ENCODE measurements around the gene CD84.
A peak's percentile ranks its signal among the peaks of the same experiment; 100 is the strongest.

CD84 gene

DNA sequence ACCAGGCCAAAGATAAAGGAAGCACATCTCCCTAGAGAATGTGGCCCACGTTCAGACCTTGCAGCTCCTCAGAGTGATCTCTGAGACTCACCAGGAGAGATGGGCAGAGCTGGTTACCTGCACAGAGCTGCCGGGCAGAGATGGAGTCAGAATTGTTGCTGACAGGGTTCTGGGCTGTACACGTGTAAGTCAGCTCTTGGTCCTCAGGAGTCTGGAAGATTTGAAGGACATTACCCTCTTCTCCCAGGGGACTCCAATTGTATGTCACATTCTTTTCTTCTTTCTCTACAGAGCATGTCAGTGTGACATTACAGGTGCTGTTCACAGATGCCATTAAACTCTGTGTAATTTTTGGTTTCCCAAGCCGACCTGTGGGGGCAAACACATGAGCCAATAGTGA, 25.5 kb downstream of the CD84 start:
- Mint-ChIP-seq H3K4me3 (no peak overlapping the region), H3K27ac (peak overlapping the region; percentile 21), H3K4me1 (ENCODE audit: low read depth) (peaks cover 15% of the 10 kb centered on the region), H3K9me3 (no peaks in the 10 kb centered on the region), H3K27me3 (ENCODE audit: low read depth) (no peaks in the 10 kb centered on the region), H3K36me3 (ENCODE audit: low read depth) (peaks cover 52% of the 10 kb centered on the region)
- DNase-seq (ENCODE audit: low spot score) = no peak

DNA sequence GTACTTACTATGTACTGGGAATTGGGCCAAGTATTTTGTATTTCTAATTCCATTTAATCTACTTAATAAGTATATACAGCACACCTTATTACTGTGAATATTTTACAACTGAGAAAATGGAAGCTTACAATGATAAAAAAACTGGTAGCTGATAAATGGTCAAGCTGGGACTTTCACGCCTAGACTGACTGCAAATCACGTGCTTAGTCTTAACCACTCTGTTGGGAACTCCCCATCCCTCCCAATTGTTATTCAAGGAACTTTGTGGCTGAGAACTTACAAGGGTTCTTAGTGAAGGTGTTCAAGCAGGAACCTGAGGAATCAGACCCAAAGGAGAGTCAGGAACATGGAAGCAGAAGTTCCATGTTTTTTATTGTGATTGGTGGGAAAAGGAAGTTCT, 26.9 kb downstream of the CD84 start:
- DNase-seq (ENCODE audit: low spot score) = no peak
- H3K4me3 Mint-ChIP-seq = no peak overlapping the region
- H3K4me1 Mint-ChIP-seq (ENCODE audit: low read depth) = peaks cover 4% of the 10 kb centered on the region
- peaks cover 57% of the 10 kb centered on the region for H3K36me3 Mint-ChIP-seq (ENCODE audit: low read depth)
- no peak overlapping the region for H3K27ac Mint-ChIP-seq
- H3K9me3 Mint-ChIP-seq = no peaks in the 10 kb centered on the region
- H3K27me3 Mint-ChIP-seq (ENCODE audit: low read depth) = no peaks in the 10 kb centered on the region

DNA sequence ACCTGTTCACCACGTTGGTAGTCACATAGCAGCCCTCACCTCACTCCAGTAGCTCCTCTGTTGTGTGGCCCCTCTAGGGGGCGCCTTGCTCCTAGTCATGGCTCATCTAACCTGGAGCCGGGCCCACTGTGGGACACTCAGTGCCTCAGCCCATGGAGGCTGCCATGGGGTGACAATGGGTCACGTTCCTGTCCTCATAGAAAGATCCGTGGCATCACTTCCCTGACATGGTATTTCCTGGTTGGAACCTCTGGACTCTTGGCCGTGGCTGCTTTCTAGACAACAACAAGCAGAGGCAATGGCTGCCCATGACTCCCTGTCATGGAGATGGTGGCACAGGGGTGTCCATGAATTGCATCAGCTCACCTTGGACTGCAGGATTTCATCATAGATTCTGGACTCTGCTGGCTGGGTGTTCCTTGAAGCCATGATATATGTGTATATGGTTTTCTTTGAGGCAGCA, 28.7 kb downstream of the CD84 start:
- Mint-ChIP-seq H3K27ac (no peak overlapping the region), H3K9me3 (no peaks in the 10 kb centered on the region), H3K27me3 (ENCODE audit: low read depth) (no peaks in the 10 kb centered on the region), H3K4me3 (no peak overlapping the region), H3K4me1 (ENCODE audit: low read depth) (peaks cover 7% of the 10 kb centered on the region), H3K36me3 (ENCODE audit: low read depth) (peaks cover 67% of the 10 kb centered on the region)
- peak; percentile 45 for DNase-seq (ENCODE audit: low spot score)

DNA sequence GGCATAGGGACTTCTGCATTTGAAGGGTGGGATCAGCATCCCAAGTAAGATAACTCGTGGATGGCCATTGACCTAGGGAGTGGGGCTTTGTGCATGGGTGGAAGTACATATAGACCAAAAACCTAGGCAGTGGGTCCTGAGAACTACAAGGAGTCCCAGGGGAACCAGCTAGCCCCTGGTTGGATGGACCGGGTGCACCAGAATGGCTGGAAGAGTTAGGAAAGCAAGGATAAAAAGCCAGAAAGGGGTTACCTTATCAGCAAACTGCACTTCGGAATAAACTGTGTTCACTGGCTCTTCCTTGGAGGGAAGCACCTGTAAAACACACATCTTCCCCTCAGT, 29.7 kb downstream of the CD84 start:
- Mint-ChIP-seq H3K27ac (no peak overlapping the region), H3K9me3 (no peaks in the 10 kb centered on the region), H3K4me1 (ENCODE audit: low read depth) (peaks cover 12% of the 10 kb centered on the region), H3K4me3 (no peak overlapping the region), H3K27me3 (ENCODE audit: low read depth) (no peaks in the 10 kb centered on the region), H3K36me3 (ENCODE audit: low read depth) (peaks cover 72% of the 10 kb centered on the region)
- DNase-seq (ENCODE audit: low spot score) = no peak

DNA sequence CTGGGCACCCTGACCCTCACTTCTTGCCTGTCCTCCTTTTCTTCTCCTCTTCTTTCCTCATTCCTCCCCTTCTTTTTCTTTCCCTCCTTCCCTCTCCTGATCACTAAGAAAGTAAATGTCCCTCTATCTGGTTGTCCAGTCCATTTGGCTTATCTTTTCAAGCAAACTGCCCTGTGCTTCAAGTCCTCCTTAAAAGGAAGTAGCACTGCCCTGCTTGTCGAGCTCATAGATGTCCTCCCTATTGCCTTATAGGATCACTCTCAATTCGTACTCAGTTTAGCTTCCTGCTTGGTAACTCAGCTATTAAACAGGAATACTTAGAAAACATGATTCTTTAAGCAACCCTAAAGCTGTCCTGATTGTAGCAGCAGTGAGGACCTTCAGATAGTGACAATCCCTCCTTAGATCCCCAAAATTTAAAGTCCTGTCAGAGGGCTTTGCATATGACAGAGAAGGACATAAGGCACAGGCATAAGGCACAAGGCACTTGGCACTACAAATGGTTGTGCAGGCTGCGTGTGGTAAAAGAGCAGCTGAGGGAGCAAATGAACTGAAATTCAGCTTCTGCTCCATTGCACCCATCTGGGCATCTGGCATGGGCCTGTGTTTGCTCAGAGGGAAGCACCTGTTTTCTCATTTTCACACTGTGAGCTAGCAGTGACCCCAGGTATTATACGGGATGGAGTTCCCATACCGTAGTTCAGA, 30.2 kb downstream of the CD84 start:
- Mint-ChIP-seq H3K4me3 (no peak overlapping the region), H3K9me3 (no peaks in the 10 kb centered on the region), H3K4me1 (ENCODE audit: low read depth) (peaks cover 11% of the 10 kb centered on the region), H3K27ac (peak overlapping the region; percentile 3), H3K27me3 (ENCODE audit: low read depth) (no peaks in the 10 kb centered on the region), H3K36me3 (ENCODE audit: low read depth) (peaks cover 70% of the 10 kb centered on the region)
- DNase-seq (ENCODE audit: low spot score) = no peak

DNA sequence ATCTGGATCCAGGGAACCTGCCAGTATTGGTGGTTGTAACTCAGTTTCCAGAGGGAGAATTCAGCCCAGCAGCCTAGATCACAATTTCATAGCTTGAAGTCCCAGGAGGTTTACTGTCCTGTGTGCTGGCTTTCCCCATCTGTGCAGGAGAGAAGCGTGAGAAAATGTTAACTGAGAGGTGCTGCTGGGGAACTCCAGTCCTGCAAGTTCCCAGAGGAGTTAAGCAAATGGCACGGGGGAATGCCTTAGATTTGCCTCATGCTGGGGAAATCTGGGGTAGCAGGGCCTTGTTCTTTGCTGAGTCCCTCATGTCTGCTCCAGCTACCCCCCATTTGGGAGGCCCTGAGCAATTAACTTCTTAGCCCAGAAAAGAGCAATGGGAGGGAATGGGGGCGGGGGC, 31.1 kb downstream of the CD84 start:
- H3K36me3 Mint-ChIP-seq (ENCODE audit: low read depth) = peaks cover 62% of the 10 kb centered on the region
- no peak overlapping the region for H3K4me3 Mint-ChIP-seq
- H3K4me1 Mint-ChIP-seq (ENCODE audit: low read depth) = peaks cover 13% of the 10 kb centered on the region
- H3K27ac Mint-ChIP-seq = no peak overlapping the region
- no peaks in the 10 kb centered on the region for H3K9me3 Mint-ChIP-seq
- no peaks in the 10 kb centered on the region for H3K27me3 Mint-ChIP-seq (ENCODE audit: low read depth)
- DNase-seq (ENCODE audit: low spot score) = no peak

DNA sequence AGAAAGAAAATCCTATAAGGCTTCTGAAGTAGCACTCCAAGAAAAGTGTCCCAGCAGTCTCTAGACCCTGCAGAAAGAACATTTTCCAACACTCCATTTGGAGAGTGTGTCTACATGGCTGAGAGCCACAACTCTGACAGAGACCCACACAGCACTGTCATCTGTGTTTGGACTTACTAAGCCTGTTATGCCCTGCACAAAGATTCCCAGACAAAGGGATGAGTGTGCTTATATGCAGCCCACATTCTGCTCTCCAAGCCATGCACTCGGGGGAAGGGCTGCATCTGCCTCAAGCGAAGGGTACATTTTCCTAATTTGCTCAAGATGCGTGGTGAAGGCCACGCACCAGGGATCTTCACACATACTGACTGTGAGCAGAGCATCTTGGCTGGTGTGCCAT, 31.9 kb downstream of the CD84 start:
- DNase-seq (ENCODE audit: low spot score) = no peak
- Mint-ChIP-seq H3K36me3 (ENCODE audit: low read depth) (peaks cover 55% of the 10 kb centered on the region), H3K4me3 (no peak overlapping the region), H3K27ac (no peak overlapping the region), H3K4me1 (ENCODE audit: low read depth) (peaks cover 13% of the 10 kb centered on the region), H3K27me3 (ENCODE audit: low read depth) (no peaks in the 10 kb centered on the region), H3K9me3 (no peaks in the 10 kb centered on the region)

DNA sequence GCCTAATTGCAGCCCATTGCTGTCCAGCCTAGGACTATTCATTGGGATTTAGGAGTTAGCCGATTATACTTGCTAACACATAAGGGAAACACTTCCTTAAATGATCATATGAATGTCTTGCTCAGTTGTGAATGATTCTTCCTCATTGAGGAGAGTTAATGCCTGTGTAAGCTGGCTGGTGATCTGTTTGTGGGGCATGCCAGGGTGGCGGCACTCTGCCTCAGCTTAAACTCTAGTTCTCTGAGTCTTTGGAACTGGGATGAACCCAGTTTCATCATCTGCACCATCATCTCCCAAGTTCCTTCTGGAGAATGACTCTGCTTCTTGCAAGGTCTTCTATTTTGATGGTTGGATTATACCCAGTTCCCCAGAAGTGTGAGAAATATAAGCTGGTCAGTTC, 32.4 kb downstream of the CD84 start:
- peaks cover 51% of the 10 kb centered on the region for H3K36me3 Mint-ChIP-seq (ENCODE audit: low read depth)
- H3K4me3 Mint-ChIP-seq = no peak overlapping the region
- H3K4me1 Mint-ChIP-seq (ENCODE audit: low read depth) = peaks cover 15% of the 10 kb centered on the region
- no peak overlapping the region for H3K27ac Mint-ChIP-seq
- H3K27me3 Mint-ChIP-seq (ENCODE audit: low read depth) = no peaks in the 10 kb centered on the region
- no peak for DNase-seq (ENCODE audit: low spot score)
- no peaks in the 10 kb centered on the region for H3K9me3 Mint-ChIP-seq

DNA sequence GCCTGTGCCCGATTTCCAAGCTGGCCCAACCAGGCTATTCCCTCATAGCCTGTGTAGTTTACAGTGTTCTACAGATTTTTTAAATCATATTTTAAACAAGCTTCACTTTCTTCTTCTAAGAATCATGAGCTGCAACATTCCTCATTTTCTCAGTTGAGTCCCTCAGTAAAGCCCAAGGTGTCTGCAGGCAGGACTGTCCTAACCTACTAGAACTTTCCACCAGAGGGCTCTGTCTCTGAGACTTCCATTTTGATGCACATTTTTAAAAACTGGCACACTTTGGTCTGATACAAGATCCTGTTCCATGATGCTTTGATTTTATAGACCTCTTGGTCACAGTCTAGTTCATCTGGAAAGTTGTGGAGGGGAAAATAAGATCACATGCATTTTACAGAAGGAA, 34.6 kb downstream of the CD84 start:
- Mint-ChIP-seq H3K36me3 (ENCODE audit: low read depth) (peaks cover 39% of the 10 kb centered on the region), H3K9me3 (no peaks in the 10 kb centered on the region), H3K4me1 (ENCODE audit: low read depth) (peaks cover 33% of the 10 kb centered on the region), H3K4me3 (no peak overlapping the region), H3K27me3 (ENCODE audit: low read depth) (no peaks in the 10 kb centered on the region), H3K27ac (peak overlapping the region; percentile 49)
- no peak for DNase-seq (ENCODE audit: low spot score)

DNA sequence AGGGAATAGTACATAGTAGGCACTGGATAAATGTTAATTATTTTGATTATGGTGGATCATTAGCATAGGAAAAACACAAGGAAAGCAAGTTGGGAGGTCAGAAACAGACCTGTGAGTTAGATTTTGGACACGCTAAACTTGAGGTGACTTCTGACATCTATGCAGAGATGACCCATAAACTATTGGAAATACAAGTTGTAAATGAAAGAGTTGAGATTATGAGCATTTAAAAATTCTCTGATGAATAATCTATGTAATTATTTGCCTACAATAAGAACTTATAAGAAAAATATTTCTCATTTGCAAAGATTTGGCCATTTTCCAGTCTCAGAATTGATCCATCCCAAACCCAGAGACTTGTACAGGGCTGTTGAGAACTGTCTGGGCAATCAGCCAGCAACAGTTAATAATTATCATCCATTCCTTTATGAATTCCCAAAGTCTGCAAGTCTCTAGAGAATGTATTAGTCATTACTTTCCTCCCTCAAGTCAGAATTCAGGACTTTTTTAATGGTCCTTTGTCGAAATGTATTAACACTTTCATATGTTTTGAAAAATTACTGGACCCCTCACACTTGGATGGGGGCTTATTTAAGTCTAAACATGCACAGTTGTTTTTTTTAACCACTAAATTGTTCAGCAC, 36.9 kb downstream of the CD84 start:
- Mint-ChIP-seq H3K36me3 (ENCODE audit: low read depth) (peaks cover 25% of the 10 kb centered on the region), H3K27me3 (ENCODE audit: low read depth) (no peaks in the 10 kb centered on the region), H3K4me3 (no peak overlapping the region), H3K9me3 (no peaks in the 10 kb centered on the region), H3K4me1 (ENCODE audit: low read depth) (peaks cover 43% of the 10 kb centered on the region), H3K27ac (no peak overlapping the region)
- no peak for DNase-seq (ENCODE audit: low spot score)

DNA sequence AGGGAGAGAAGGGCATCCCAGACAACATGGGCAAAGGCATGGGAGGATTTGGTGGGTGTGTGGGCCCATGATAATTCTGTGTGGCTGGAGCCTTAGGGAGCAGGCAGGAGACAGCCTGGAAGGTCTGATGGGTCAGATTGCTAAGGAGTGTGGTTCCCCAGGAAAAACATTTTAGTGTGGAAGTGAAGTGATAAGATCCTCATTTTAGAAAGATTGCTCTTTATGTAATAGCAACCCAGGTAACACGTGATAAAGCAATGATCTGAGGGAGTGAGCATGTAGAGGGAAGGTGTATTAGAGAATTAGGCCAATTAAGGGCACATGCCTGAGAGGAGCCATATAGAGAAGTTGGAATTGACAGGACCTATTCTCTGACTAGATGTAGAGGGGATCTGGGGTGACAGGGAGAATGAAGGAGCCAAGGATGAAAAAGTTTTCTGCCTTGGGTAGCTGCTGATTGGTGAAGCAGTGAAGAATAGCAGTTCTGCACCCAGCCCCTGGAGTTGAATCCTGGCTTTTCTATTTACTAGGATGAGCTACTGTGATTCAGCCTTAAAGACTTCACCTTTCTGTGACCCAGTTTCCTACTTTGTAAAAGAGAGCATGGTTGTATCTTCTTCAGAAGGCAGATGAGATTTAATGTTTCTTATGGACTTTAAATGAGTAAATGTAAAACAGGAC, 37.5 kb downstream of the CD84 start:
- H3K36me3 Mint-ChIP-seq (ENCODE audit: low read depth) = peaks cover 24% of the 10 kb centered on the region
- H3K27ac Mint-ChIP-seq = peak overlapping the region; percentile 29
- H3K4me1 Mint-ChIP-seq (ENCODE audit: low read depth) = peaks cover 43% of the 10 kb centered on the region

DNA sequence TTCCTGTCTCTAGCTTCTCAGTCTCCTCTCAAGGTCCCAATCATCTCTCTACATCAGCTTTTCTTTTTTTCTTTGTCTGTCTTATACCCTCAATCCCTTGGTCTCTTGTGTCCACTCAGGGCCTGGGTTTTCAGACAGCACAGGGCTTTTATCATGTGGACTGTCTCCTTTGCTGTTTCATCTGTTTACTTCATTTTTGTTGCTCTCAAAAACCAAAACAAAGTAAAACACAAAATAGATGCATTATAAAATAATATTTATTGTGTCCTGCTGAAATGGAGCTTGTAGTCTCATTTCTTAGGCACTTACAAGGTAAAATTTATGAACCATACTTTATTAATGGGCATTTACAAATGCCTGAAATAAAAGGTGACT, 38.5 kb downstream of the CD84 start:
- Mint-ChIP-seq H3K4me1 (ENCODE audit: low read depth) (peaks cover 41% of the 10 kb centered on the region), H3K27ac (peak overlapping the region; percentile 78), H3K27me3 (ENCODE audit: low read depth) (no peaks in the 10 kb centered on the region), H3K9me3 (peaks cover 15% of the 10 kb centered on the region), H3K36me3 (ENCODE audit: low read depth) (peaks cover 24% of the 10 kb centered on the region), H3K4me3 (peak overlapping the region; percentile 76)
- DNase-seq (ENCODE audit: low spot score) = no peak

More for the DNA sequence above, 37.5 kb downstream of the CD84 start:
- Mint-ChIP-seq H3K27me3 (ENCODE audit: low read depth) (no peaks in the 10 kb centered on the region), H3K9me3 (peaks cover 6% of the 10 kb centered on the region), H3K4me3 (no peak overlapping the region)
- DNase-seq (ENCODE audit: low spot score) = no peak

DNA sequence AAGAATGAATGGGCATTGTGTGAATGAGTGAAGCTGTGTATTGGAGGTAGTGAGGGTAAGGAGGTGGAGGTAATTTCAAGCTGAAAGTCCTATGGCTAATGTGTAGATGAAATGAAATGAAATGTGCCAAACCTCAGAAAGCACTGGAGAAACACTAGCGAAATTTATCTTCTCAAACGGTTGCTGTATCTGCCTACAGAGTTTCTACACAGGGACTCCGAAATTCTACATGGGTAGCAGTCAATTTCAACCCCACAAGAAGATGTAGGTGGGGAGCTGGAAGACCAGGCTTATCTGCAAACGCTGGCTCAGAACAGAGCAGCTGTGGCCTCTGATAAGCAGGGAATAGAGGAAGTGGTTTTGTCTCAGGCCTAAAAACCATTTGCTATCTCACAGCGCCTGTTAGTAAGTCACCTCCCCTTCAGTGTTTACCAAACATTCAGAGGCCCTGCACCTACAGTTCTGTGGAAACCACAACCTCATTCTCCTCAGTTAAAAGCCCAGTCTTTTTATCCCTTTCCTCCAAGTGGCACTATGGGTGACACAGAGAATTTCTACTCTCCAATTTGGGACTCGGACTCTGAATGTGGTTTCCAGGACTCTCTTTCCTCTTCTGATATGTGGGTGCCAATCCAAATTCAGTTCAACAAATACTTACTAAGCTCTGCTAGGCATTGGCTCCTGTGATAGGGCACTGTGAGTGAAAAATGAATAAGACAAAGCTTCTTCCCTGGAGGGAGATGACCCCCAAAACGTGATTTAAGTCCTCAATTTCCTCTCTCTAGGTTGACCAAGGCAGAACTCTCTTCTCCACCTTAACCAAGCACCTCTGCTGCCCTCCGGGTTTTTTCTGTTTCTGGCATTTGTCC, 39.1 kb downstream of the CD84 start:
- no peaks in the 10 kb centered on the region for H3K27me3 Mint-ChIP-seq (ENCODE audit: low read depth)
- peaks cover 19% of the 10 kb centered on the region for H3K9me3 Mint-ChIP-seq
- H3K36me3 Mint-ChIP-seq (ENCODE audit: low read depth) = peaks cover 24% of the 10 kb centered on the region
- peak; percentile 81 for DNase-seq (ENCODE audit: low spot score)
- peak overlapping the region; percentile 78 for H3K27ac Mint-ChIP-seq
- peak overlapping the region; percentile 76 for H3K4me3 Mint-ChIP-seq
- H3K4me1 Mint-ChIP-seq (ENCODE audit: low read depth) = peaks cover 41% of the 10 kb centered on the region

DNA sequence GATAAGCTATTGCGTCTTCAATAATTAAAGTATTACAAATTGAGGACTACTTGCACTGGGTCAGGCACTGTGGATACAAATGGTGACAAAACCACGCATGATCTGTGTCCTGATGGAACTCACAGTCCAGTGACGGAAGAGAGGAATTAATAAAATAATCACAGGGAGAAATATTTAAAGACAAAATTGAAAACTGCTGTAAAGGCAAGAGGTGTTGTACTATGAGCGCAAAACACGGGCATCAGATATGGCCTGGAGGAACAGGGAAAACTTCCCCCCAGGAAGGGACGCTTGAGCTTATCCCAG, 39.7 kb downstream of the CD84 start:
- peak overlapping the region; percentile 76 for H3K4me3 Mint-ChIP-seq
- H3K4me1 Mint-ChIP-seq (ENCODE audit: low read depth) = peaks cover 35% of the 10 kb centered on the region
- no peaks in the 10 kb centered on the region for H3K27me3 Mint-ChIP-seq (ENCODE audit: low read depth)
- H3K27ac Mint-ChIP-seq = peak overlapping the region; percentile 78
- peaks cover 24% of the 10 kb centered on the region for H3K9me3 Mint-ChIP-seq
- H3K36me3 Mint-ChIP-seq (ENCODE audit: low read depth) = peaks cover 23% of the 10 kb centered on the region
- no peak for DNase-seq (ENCODE audit: low spot score)

Measured in T-helper 2 cell treated with Interferon-gamma antibody and Interleukin-4, amounts not matched to agents 5 μg/mL and 100 μg/mL, for 36 hours (primary cell).